ENCODE results near the gene BCAS3.
"Not testable (repeated sequence)": the region's sequence is repeated elsewhere in the genome, so short reads cannot be mapped to it uniquely, and the experiment has no call there.

Gene BCAS3

DNA sequence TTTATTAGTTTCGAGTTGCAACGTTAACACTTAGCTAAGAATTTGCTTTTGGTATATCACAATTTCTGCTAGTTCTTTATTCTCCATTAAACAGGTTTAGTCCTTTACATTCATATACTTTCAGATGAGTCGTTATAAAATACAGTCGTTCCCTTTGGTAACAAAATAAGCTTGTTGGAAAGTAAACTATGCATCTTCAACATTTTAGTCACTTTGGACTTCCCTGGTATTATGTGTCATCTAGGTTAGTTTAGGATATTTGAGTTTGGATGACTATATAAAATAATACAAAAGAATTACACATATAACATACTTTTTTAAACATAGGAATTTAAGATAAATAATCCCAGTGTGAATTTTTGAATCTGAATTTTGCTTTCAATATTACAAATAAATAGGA, 351.5 kb downstream of the BCAS3 start:
- Histone ChIP-seq H3F3A (ENCODE audit: control insufficient read depth, insufficient read depth) (no peaks in the 10 kb centered on the region), H3K4me2 (ENCODE audit: low read length) (no peak overlapping the region), H3K79me2 (ENCODE audit: control insufficient read depth, low read length) (no peaks in the 10 kb centered on the region), H3K27me3 (ENCODE audit: control insufficient read depth, low read length) (no peaks in the 10 kb centered on the region), H3K4me1 (ENCODE audit: control insufficient read depth, low read length) (no peaks in the 10 kb centered on the region), H3K9me2 (replicated peaks; ENCODE audit: control insufficient read depth, low read length) (no peaks in the 10 kb centered on the region), H4K20me1 (ENCODE audit: control insufficient read depth, insufficient read depth, low read depth, low read length) (no peaks in the 10 kb centered on the region), H3K4me3 (ENCODE audit: low read length) (no peak overlapping the region), H3K27ac (ENCODE audit: low read depth, low read length) (no peak overlapping the region), H3K36me3 (ENCODE audit: control insufficient read depth, low read length) (no peaks in the 10 kb centered on the region), H3K9me3 (ENCODE audit: control insufficient read depth, insufficient read depth, low read length) (no peaks in the 10 kb centered on the region)
- no peak for TF ChIP-seq EZH2phosphoT487 (IDR thresholded peaks at IDR 0.05; ENCODE audit: borderline replicate concordance, low read length)
- TF ChIP-seq, protein P1, sequence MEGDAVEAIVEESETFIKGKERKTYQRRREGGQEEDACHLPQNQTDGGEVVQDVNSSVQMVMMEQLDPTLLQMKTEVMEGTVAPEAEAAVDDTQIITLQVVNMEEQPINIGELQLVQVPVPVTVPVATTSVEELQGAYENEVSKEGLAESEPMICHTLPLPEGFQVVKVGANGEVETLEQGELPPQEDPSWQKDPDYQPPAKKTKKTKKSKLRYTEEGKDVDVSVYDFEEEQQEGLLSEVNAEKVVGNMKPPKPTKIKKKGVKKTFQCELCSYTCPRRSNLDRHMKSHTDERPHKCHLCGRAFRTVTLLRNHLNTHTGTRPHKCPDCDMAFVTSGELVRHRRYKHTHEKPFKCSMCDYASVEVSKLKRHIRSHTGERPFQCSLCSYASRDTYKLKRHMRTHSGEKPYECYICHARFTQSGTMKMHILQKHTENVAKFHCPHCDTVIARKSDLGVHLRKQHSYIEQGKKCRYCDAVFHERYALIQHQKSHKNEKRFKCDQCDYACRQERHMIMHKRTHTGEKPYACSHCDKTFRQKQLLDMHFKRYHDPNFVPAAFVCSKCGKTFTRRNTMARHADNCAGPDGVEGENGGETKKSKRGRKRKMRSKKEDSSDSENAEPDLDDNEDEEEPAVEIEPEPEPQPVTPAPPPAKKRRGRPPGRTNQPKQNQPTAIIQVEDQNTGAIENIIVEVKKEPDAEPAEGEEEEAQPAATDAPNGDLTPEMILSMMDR (IDR thresholded peaks at IDR 0.05; ENCODE audit: low read depth, low read length, poor library complexity, severe bottlenecking): no peak

DNA sequence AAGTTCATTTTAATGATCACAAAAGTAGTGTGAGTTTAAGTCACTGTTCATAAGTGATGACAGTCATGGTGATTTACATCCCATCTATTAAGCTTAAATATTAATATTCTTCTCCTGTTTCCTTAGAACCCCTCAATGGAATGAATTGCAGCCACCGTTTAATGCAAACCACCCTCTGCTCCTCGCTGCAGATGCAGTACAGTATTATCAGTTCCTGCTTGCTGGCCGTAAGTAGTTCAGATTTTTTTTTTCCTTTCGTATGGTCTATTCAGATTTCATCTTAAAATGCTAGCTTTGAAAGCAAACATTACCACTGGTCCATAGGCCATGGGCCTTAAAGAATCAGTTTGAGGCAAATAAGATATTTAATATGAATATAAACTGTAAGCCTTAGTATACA, 363.0 kb downstream of the BCAS3 start:
- no peaks in the 10 kb centered on the region for H3K9me2 ChIP-seq (replicated peaks; ENCODE audit: control insufficient read depth, low read length)
- no peak for TF ChIP-seq EZH2phosphoT487 (IDR thresholded peaks at IDR 0.05; ENCODE audit: borderline replicate concordance, low read length)
- TF ChIP-seq, protein P1 (IDR thresholded peaks at IDR 0.05; ENCODE audit: low read depth, low read length, poor library complexity, severe bottlenecking): no peak
- no peaks in the 10 kb centered on the region for H4K20me1 ChIP-seq (ENCODE audit: control insufficient read depth, insufficient read depth, low read depth, low read length)
- no peak overlapping the region for H3K4me2 ChIP-seq (ENCODE audit: low read length)
- no peaks in the 10 kb centered on the region for H3K4me1 ChIP-seq (ENCODE audit: control insufficient read depth, low read length)
- H3F3A ChIP-seq (ENCODE audit: control insufficient read depth, insufficient read depth): no peaks in the 10 kb centered on the region
- no peak overlapping the region for H3K4me3 ChIP-seq (ENCODE audit: low read length)
- H3K27me3 ChIP-seq (ENCODE audit: control insufficient read depth, low read length): no peaks in the 10 kb centered on the region
- H3K27ac ChIP-seq (ENCODE audit: low read depth, low read length): no peak overlapping the region
- H3K9me3 ChIP-seq (ENCODE audit: control insufficient read depth, insufficient read depth, low read length): no peaks in the 10 kb centered on the region
- no peaks in the 10 kb centered on the region for H3K36me3 ChIP-seq (ENCODE audit: control insufficient read depth, low read length)
- no peaks in the 10 kb centered on the region for H3K79me2 ChIP-seq (ENCODE audit: control insufficient read depth, low read length)

DNA sequence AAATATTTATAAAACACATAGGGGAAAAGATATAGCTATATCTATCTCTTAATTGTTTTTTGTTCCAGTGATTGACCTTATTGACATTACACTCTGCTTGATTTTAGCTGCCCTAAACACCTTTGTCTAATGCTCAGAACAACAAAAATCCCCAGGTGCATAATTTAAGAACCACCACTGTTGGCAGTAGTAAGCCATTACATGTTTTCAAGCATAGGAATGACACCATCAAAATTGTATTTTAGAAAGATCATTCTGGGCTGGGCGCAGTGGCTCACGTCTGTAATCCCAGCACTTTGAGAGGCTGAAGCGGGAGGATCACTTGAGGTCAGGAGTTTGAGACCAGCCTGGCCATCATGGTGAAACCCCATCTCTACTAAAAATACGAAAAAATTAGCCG, 364.7 kb downstream of the BCAS3 start:
- not testable (repeated sequence) for H3K4me1 ChIP-seq (ENCODE audit: control insufficient read depth, low read length); H3K9me3 ChIP-seq (ENCODE audit: control insufficient read depth, insufficient read depth, low read length); H3K27me3 ChIP-seq (ENCODE audit: control insufficient read depth, low read length); H3K4me2 ChIP-seq (ENCODE audit: low read length); H3F3A ChIP-seq (ENCODE audit: control insufficient read depth, insufficient read depth); H3K4me3 ChIP-seq (ENCODE audit: low read length); H3K79me2 ChIP-seq (ENCODE audit: control insufficient read depth, low read length); H3K36me3 ChIP-seq (ENCODE audit: control insufficient read depth, low read length); H4K20me1 ChIP-seq (ENCODE audit: control insufficient read depth, insufficient read depth, low read depth, low read length); H3K27ac ChIP-seq (ENCODE audit: low read depth, low read length); H3K9me2 ChIP-seq (replicated peaks; ENCODE audit: control insufficient read depth, low read length)

DNA sequence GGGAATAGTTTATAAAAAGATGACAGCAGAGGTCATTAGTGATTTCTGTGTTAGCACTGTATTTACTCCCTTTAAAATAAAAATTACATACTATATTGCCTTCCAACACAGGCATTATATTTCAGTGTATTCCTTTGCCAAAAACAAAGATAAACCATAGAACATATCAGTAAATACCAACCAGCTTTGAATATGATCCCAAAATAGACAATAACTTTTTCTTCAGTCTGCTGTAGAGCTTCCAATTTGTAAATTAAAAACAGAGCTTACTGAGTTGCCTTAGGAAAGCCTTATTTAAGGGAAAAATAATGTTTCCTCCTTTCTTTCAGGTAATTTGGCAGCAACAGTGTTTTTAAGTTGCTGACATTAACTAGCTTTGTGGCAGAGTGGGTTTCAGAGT, 369.9 kb downstream of the BCAS3 start:
- Histone ChIP-seq H3K9me2 (replicated peaks; ENCODE audit: control insufficient read depth, low read length) (no peaks in the 10 kb centered on the region), H3K9me3 (ENCODE audit: control insufficient read depth, insufficient read depth, low read length) (no peaks in the 10 kb centered on the region), H3K36me3 (ENCODE audit: control insufficient read depth, low read length) (no peaks in the 10 kb centered on the region), H3F3A (ENCODE audit: control insufficient read depth, insufficient read depth) (no peaks in the 10 kb centered on the region), H4K20me1 (ENCODE audit: control insufficient read depth, insufficient read depth, low read depth, low read length) (no peaks in the 10 kb centered on the region), H3K4me2 (ENCODE audit: low read length) (no peak overlapping the region), H3K79me2 (ENCODE audit: control insufficient read depth, low read length) (no peaks in the 10 kb centered on the region), H3K27me3 (ENCODE audit: control insufficient read depth, low read length) (peaks cover 5% of the 10 kb centered on the region; the same call in 1 of the 2 replicates), H3K4me1 (ENCODE audit: control insufficient read depth, low read length) (no peaks in the 10 kb centered on the region), H3K27ac (ENCODE audit: low read depth, low read length) (no peak overlapping the region), H3K4me3 (ENCODE audit: low read length) (no peak overlapping the region)
- TF ChIP-seq, protein P1 (IDR thresholded peaks at IDR 0.05; ENCODE audit: low read depth, low read length, poor library complexity, severe bottlenecking): no peak
- no peak for TF ChIP-seq EZH2phosphoT487 (IDR thresholded peaks at IDR 0.05; ENCODE audit: borderline replicate concordance, low read length)

All from DOHH2 (cell line).